Mesendoderm (in vitro differentiated cells): ENCODE results near the gene ARHGAP26.

Source experiments
- DNase-seq: peaks from one replicate; pipeline ENCODE4 v3.0.0; 2013
- H2AK5ac ChIP-seq: 2 replicates; pipeline ENCODE4 v1.6.1; 2013; ENCODE audit warnings: low read length, inconsistent platforms
- H2BK120ac ChIP-seq: 2 replicates; pipeline ENCODE4 v1.6.1; 2013; ENCODE audit warnings: low read depth, mild to moderate bottlenecking, low read length, moderate library complexity, mixed read lengths
- H2BK15ac ChIP-seq: replicated peaks from 2 replicates; pipeline ENCODE4 v1.6.1; 2013; ENCODE audit warnings: low read depth, mild to moderate bottlenecking, moderate library complexity
- H2BK5ac ChIP-seq: 2 replicates; pipeline ENCODE4 v1.6.1; 2013; ENCODE audit warnings: low read length, inconsistent platforms
- H3K18ac ChIP-seq: 2 replicates; pipeline ENCODE4 v1.6.1; 2013; ENCODE audit warnings: mild to moderate bottlenecking, low read length, mixed read lengths
- H3K23ac ChIP-seq: one replicate; pipeline ENCODE4 v1.6.1; 2013; ENCODE audit warnings: low read length
- H3K27ac ChIP-seq: 2 replicates; pipeline ENCODE4 v1.5.1; 2013; ENCODE audit warnings: low read depth, mild to moderate bottlenecking, inconsistent platforms, low read length, moderate library complexity
- H3K27me3 ChIP-seq: 2 replicates; pipeline ENCODE4 v1.6.1; 2013; ENCODE audit warnings: low read length, control low read depth, mild to moderate bottlenecking, inconsistent platforms; ENCODE audit not compliant: insufficient read depth, poor library complexity
- H3K36me3 ChIP-seq: 2 replicates; pipeline ENCODE4 v1.6.1; 2013; ENCODE audit warnings: low read length, inconsistent platforms; ENCODE audit not compliant: control insufficient read depth, insufficient read depth
- H3K4ac ChIP-seq: one replicate; pipeline ENCODE4 v1.6.1; 2013; ENCODE audit warnings: low read depth, mild to moderate bottlenecking, low read length, moderate library complexity
- H3K4me1 ChIP-seq: 2 replicates; pipeline ENCODE4 v1.6.1; 2013; ENCODE audit warnings: low read depth, low read length, inconsistent platforms; ENCODE audit not compliant: control insufficient read depth
- H3K4me2 ChIP-seq: 2 replicates; pipeline ENCODE4 v1.6.1; 2013; ENCODE audit warnings: low read length
- H3K4me3 ChIP-seq: 2 replicates; pipeline ENCODE4 v1.5.1; 2013; ENCODE audit warnings: mild to moderate bottlenecking, low read length
- H3K56ac ChIP-seq: one replicate; pipeline ENCODE4 v1.6.1; 2013; ENCODE audit warnings: low read length
- H3K79me1 ChIP-seq: 2 replicates; pipeline ENCODE4 v1.6.1; 2013; ENCODE audit warnings: low read length, inconsistent platforms
- H3K79me2 ChIP-seq: 2 replicates; pipeline ENCODE4 v1.6.1; 2013; ENCODE audit warnings: mild to moderate bottlenecking, low read length; ENCODE audit not compliant: control insufficient read depth, insufficient read depth
- H3K9ac ChIP-seq: 2 replicates; pipeline ENCODE4 v1.6.1; 2013; ENCODE audit warnings: low read length, inconsistent platforms
- H4K5ac ChIP-seq: one replicate; pipeline ENCODE4 v1.6.1; 2013; ENCODE audit warnings: low read length
- H4K8ac ChIP-seq: one replicate; pipeline ENCODE4 v1.6.1; 2013; ENCODE audit warnings: low read depth, mild to moderate bottlenecking, control low read depth, low read length, moderate library complexity
- WGBS: extraction: QIAGEN DNeasy Blood & Tissue Kit; methylation state at CpG from one replicate; pipeline ENCODE4 v1.1.7; 2013; ENCODE audit warnings: low lambda C conversion rate, missing lambda C conversion rate; ENCODE audit not compliant: insufficient coverage; ENCODE audit errors: extremely low coverage; 5-methylcytosine and 5-hydroxymethylcytosine counted together

ARHGAP26 gene

GRCh38 chr5:142873831-142874230, 103.7 kb downstream of the ARHGAP26 start:
- WGBS = no CpG with 5 or more reads among the region's 5 CpGs
- H3K79me1 ChIP-seq = no peaks in the 10 kb centered on the region
- no peak overlapping the region for H3K56ac ChIP-seq
- no peak overlapping the region for H4K5ac ChIP-seq
- H2BK120ac ChIP-seq = no peak overlapping the region
- DNase-seq = no peak
- no peak overlapping the region for H2AK5ac ChIP-seq
- no peak overlapping the region for H2BK15ac ChIP-seq
- no peak overlapping the region for H3K4me3 ChIP-seq
- H3K23ac ChIP-seq = no peak overlapping the region
- H3K18ac ChIP-seq = no peak overlapping the region
- no peaks in the 10 kb centered on the region for H3K4me1 ChIP-seq
- no peaks in the 10 kb centered on the region for H3K36me3 ChIP-seq
- H4K8ac ChIP-seq = no peak overlapping the region
- no peak overlapping the region for H2BK5ac ChIP-seq
- no peak overlapping the region for H3K4ac ChIP-seq
- no peaks in the 10 kb centered on the region for H3K27me3 ChIP-seq
- no peak overlapping the region for H3K9ac ChIP-seq
- no peak overlapping the region for H3K27ac ChIP-seq
- H3K79me2 ChIP-seq = no peaks in the 10 kb centered on the region
- H3K4me2 ChIP-seq = no peak overlapping the region

DNA sequence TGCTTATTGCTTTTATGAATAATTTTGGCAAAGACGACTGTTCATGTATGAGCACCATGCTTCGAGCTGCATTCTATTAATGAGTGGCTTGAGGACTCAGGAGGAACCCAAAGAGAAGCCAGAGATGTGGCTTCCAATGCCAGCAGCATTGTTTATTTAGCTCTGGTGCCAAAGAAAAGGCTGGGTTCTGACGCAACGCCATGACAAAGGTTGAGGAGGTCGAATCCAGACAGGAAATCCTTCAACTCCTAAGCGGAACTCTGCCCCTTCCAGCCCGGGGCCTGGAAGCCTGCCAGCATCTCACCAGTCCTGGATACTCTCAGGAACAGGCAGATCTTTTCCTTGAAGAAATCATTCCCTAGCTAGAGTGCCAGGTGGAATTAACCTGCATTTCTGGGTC, 104.4 kb downstream of the ARHGAP26 start:
- WGBS = no CpG with 5 or more reads among the region's 7 CpGs
- Histone ChIP-seq H3K23ac (no peak overlapping the region), H3K27ac (no peak overlapping the region), H3K56ac (no peak overlapping the region), H3K36me3 (no peaks in the 10 kb centered on the region), H4K5ac (no peak overlapping the region), H2BK5ac (no peak overlapping the region), H3K9ac (no peak overlapping the region), H3K4me2 (no peak overlapping the region), H4K8ac (no peak overlapping the region), H3K4me1 (no peaks in the 10 kb centered on the region), H3K79me1 (no peaks in the 10 kb centered on the region), H3K4ac (no peak overlapping the region), H3K4me3 (no peak overlapping the region), H3K27me3 (no peaks in the 10 kb centered on the region), H2AK5ac (no peak overlapping the region), H2BK15ac (no peak overlapping the region), H3K18ac (no peak overlapping the region), H2BK120ac (no peak overlapping the region), H3K79me2 (no peaks in the 10 kb centered on the region)
- DNase-seq = no peak

DNA sequence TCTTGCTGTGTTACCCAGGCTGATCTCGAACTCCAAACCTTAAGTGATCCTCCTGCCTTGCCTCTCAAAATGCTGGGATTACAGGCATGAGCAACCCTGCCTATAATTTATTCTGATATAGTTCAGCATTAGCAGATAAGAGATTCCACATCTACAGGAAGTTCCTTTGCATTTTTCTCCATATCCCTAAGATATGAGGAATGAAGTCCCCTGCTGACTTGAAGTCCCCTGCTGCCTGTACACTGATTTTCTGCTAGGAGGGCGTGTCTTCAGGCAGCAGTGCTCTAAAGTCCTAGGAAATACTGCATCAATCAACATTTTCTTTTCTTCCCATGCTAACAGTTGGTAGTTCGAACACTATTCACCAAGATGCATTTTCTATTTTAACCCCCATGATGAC, 105.8 kb downstream of the ARHGAP26 start:
- H2BK15ac ChIP-seq = no peak overlapping the region
- H2BK5ac ChIP-seq = no peak overlapping the region
- no peak for DNase-seq
- no peak overlapping the region for H3K18ac ChIP-seq
- no peak overlapping the region for H4K8ac ChIP-seq
- H4K5ac ChIP-seq = no peak overlapping the region
- no peak overlapping the region for H3K4me2 ChIP-seq
- H3K23ac ChIP-seq = no peak overlapping the region
- no peak overlapping the region for H3K9ac ChIP-seq
- no peak overlapping the region for H3K4me3 ChIP-seq
- H3K56ac ChIP-seq = no peak overlapping the region
- no peak overlapping the region for H2BK120ac ChIP-seq
- no peaks in the 10 kb centered on the region for H3K4me1 ChIP-seq
- H3K79me1 ChIP-seq = no peaks in the 10 kb centered on the region
- no CpG with 5 or more reads among the region's 3 CpGs for WGBS
- no peaks in the 10 kb centered on the region for H3K79me2 ChIP-seq
- H3K27me3 ChIP-seq = no peaks in the 10 kb centered on the region
- H3K27ac ChIP-seq = no peak overlapping the region
- H3K36me3 ChIP-seq = no peaks in the 10 kb centered on the region
- H2AK5ac ChIP-seq = no peak overlapping the region
- H3K4ac ChIP-seq = no peak overlapping the region

- H3K79me2 ChIP-seq = no peaks in the 10 kb centered on the region
Measured at GRCh38 chr5:142876817-142877216, 106.6 kb downstream of the ARHGAP26 start.

DNA sequence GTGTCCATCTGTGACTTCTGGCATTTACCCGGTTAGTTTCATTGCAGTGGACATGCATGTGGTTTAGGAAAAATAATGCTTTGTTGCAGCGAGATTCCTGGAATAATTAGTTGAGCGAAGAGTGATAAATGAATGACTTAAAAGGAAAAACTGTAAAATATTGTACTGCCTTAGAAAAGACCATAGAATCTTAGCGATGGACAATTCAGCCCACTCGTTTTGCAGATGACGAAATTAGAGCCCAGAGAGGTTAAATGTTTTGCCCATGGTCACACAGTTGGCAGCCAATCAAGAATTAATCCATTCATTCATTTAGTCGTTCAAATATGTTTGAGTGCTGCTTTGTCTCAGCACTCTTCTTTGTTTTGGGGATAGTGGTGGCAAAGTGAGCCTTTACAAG, 107.9 kb downstream of the ARHGAP26 start:
- no peak overlapping the region for H3K4me2 ChIP-seq
- H2AK5ac ChIP-seq = no peak overlapping the region
- H3K4me1 ChIP-seq = no peaks in the 10 kb centered on the region
- no peak overlapping the region for H3K4me3 ChIP-seq
- no peak overlapping the region for H2BK120ac ChIP-seq
- no peak overlapping the region for H3K23ac ChIP-seq
- no peaks in the 10 kb centered on the region for H3K36me3 ChIP-seq
- no peak overlapping the region for H4K8ac ChIP-seq
- H3K4ac ChIP-seq = no peak overlapping the region
- no peaks in the 10 kb centered on the region for H3K79me1 ChIP-seq
- H3K27me3 ChIP-seq = no peaks in the 10 kb centered on the region
- H4K5ac ChIP-seq = no peak overlapping the region
- no peak overlapping the region for H3K56ac ChIP-seq
- H3K9ac ChIP-seq = no peak overlapping the region
- H3K18ac ChIP-seq = no peak overlapping the region
- no peak overlapping the region for H2BK15ac ChIP-seq
- H2BK5ac ChIP-seq = no peak overlapping the region
- no peak for DNase-seq
- H3K27ac ChIP-seq = no peak overlapping the region
- WGBS = no CpG with 5 or more reads among the region's 7 CpGs
- H3K79me2 ChIP-seq = no peaks in the 10 kb centered on the region

More at GRCh38 chr5:142876817-142877216, 106.6 kb downstream of the ARHGAP26 start:
- Histone ChIP-seq H3K56ac (no peak overlapping the region), H3K4me1 (no peaks in the 10 kb centered on the region), H3K4ac (no peak overlapping the region), H3K18ac (no peak overlapping the region), H3K79me1 (no peaks in the 10 kb centered on the region), H2BK15ac (no peak overlapping the region), H3K27ac (no peak overlapping the region), H3K23ac (no peak overlapping the region), H2AK5ac (no peak overlapping the region), H4K5ac (no peak overlapping the region), H3K27me3 (no peaks in the 10 kb centered on the region), H3K4me2 (no peak overlapping the region), H3K4me3 (no peak overlapping the region), H2BK120ac (no peak overlapping the region), H3K9ac (no peak overlapping the region), H2BK5ac (no peak overlapping the region), H3K36me3 (no peaks in the 10 kb centered on the region), H4K8ac (no peak overlapping the region)
- no CpG with 5 or more reads among the region's 2 CpGs for WGBS
- no peak for DNase-seq

DNA sequence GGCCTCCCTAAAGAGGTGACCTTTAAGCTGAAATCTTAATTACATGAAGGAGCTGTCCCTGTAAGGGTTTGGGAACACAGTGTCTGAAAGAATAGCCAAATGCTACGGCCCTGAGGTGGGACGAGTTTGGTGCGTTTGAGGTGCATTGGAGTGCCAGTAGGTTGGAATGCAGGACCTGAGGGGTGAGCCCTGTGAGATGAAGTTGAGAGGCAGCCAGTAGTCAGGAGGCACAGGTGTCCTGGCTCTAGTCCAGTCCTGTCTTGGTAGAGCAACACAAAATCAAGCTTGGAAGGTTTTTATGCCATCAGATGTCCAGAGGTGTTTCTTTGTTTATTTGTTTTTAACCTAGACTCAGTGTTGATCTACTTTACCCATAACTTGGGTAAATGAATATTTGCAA, 108.5 kb downstream of the ARHGAP26 start:
- Histone ChIP-seq H3K9ac (no peak overlapping the region), H3K4me2 (no peak overlapping the region), H3K23ac (no peak overlapping the region), H3K4me3 (no peak overlapping the region), H2BK15ac (no peak overlapping the region), H3K56ac (no peak overlapping the region), H3K4me1 (no peaks in the 10 kb centered on the region), H2BK5ac (no peak overlapping the region), H2BK120ac (no peak overlapping the region), H3K27ac (no peak overlapping the region), H3K79me1 (no peaks in the 10 kb centered on the region), H2AK5ac (no peak overlapping the region), H3K36me3 (no peaks in the 10 kb centered on the region), H3K27me3 (no peaks in the 10 kb centered on the region), H4K8ac (no peak overlapping the region), H3K79me2 (no peaks in the 10 kb centered on the region), H4K5ac (no peak overlapping the region), H3K4ac (no peak overlapping the region), H3K18ac (no peak overlapping the region)
- no CpG with 5 or more reads among the region's 3 CpGs for WGBS
- no peak for DNase-seq
